Left ventricle myocardium inferior (tissue), 1 donor: Measurements from ENCODE around the gene ZBTB8OS. TPM values are rescaled to one million over a fixed set of nuclear protein-coding genes. Genes with fewer than 3 reads are reported as not detected.

ENCODE experiments used
- DNase-seq: peaks from one replicate; pipeline ENCODE4 v3.0.0-alpha.2; 2020
- H3K27ac ChIP-seq: fragments of 200-600 bp; replicated peaks from 2 replicates; pipeline ENCODE4 v1.8.0; 2021
- H3K27me3 ChIP-seq: fragments of 200-600 bp; 2 replicates; pipeline ENCODE4 v1.8.0; 2021; ENCODE audit warnings: low read depth
- H3K36me3 ChIP-seq: fragments of 200-600 bp; 2 replicates; pipeline ENCODE4 v1.8.0; 2021
- H3K4me1 ChIP-seq: fragments of 200-600 bp; 2 replicates; pipeline ENCODE4 v1.8.0; 2021
- H3K4me3 ChIP-seq: fragments of 200-600 bp; 2 replicates; pipeline ENCODE4 v1.8.0; 2021; ENCODE audit warnings: mild to moderate bottlenecking, moderate library complexity
- H3K9me3 ChIP-seq: fragments of 200-600 bp; replicated peaks from 2 replicates; pipeline ENCODE4 v1.8.0; 2021
- CTCF ChIP-seq: fragments of 200-600 bp; IDR thresholded peaks from 2 replicates; pipeline ENCODE4 v1.8.0; 2021; ENCODE audit warnings: antibody characterized with exemption, mild to moderate bottlenecking, borderline replicate concordance
- intact Hi-C: fragments of 100-400 bp; cut with micrococcal nuclease; formaldehyde crosslinking; loops from one replicate; pipeline ENCODE4 v1.11.0; 2022
- total RNA-seq: library from RNA; stranded (reverse); fragmentation: NEBNext Ultra II Directional; extraction: Animal tissue kit (Norgen Biotek cat#: 25700); gene quantifications from one replicate; pipeline ENCODE4 v1.2.1, GENCODE V29; 2021
- donor health status: DM: no; HTN: yes; CAD: no; lungs with severe emphysema.

ZBTB8OS gene
- total RNA-seq, 1 donor from 2014 or later: 32.4 TPM

DNA sequence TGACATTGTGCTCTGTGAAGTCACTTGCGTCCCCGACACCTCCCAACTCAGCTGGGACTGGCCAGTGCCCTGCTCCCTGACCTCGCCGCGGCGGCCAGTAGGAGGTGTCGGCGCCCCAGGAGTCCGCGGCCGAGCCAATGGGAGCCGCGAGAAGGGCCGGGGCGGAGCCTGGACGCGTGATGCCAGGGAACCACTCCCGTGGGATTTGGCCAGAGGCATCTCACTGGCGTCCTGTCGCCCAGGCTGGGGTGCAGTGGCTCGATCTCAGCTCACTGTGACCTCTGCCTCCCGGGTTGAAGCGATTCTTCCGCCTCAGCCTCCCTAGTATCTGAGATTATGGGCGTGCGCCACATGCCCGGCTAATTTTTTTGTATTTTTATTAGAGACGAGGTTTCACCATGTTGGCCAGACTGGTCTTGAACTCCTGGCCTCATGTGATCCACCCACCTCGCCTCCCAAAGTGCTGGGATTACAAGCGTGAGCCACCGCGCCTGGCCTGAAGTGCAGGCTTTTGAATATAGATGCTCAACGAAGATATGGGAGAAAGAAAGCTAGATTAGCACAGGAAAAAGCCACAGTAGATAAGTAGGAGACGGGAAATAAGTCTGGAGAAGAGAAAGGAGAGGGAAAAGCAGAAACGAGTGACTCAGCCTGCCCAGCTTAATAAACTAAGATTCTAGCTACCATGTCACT is 38.0 kb downstream of the ZBTB8OS start:
- H3K4me3 ChIP-seq: peak overlapping the region; percentile 75
- peak; percentile 56 for TF ChIP-seq CTCF
- H3K4me1 ChIP-seq: peaks cover 18% of the 10 kb centered on the region
- intact Hi-C loops: no loop called here
- H3K27ac ChIP-seq: peak overlapping the region; percentile 82
- peak; percentile 88 for DNase-seq
- no peaks in the 10 kb centered on the region for H3K36me3 ChIP-seq
- H3K27me3 ChIP-seq: no peaks in the 10 kb centered on the region
- H3K9me3 ChIP-seq: no peaks in the 10 kb centered on the region

- DNase-seq: no peak
- Histone ChIP-seq H3K27ac (peak overlapping the region; percentile 82), H3K4me1 (peaks cover 18% of the 10 kb centered on the region), H3K9me3 (no peaks in the 10 kb centered on the region), H3K27me3 (no peaks in the 10 kb centered on the region), H3K36me3 (no peaks in the 10 kb centered on the region), H3K4me3 (peak overlapping the region; percentile 75)
- intact Hi-C loops: no loop called here
- TF ChIP-seq CTCF: no peak
These were observed 38.5 kb downstream of the ZBTB8OS start for GRCh38 chr1:32611859-32612188.

GRCh38 chr1:32609180-32609579 is 41.2 kb downstream of the ZBTB8OS start:
- no peaks in the 10 kb centered on the region for H3K9me3 ChIP-seq
- peaks cover 18% of the 10 kb centered on the region for H3K4me1 ChIP-seq
- no peak overlapping the region for H3K27ac ChIP-seq
- H3K36me3 ChIP-seq: no peaks in the 10 kb centered on the region
- TF ChIP-seq CTCF: no peak
- intact Hi-C loops: no loop called here
- H3K27me3 ChIP-seq: no peaks in the 10 kb centered on the region
- H3K4me3 ChIP-seq: no peak overlapping the region
- no peak for DNase-seq

DNA sequence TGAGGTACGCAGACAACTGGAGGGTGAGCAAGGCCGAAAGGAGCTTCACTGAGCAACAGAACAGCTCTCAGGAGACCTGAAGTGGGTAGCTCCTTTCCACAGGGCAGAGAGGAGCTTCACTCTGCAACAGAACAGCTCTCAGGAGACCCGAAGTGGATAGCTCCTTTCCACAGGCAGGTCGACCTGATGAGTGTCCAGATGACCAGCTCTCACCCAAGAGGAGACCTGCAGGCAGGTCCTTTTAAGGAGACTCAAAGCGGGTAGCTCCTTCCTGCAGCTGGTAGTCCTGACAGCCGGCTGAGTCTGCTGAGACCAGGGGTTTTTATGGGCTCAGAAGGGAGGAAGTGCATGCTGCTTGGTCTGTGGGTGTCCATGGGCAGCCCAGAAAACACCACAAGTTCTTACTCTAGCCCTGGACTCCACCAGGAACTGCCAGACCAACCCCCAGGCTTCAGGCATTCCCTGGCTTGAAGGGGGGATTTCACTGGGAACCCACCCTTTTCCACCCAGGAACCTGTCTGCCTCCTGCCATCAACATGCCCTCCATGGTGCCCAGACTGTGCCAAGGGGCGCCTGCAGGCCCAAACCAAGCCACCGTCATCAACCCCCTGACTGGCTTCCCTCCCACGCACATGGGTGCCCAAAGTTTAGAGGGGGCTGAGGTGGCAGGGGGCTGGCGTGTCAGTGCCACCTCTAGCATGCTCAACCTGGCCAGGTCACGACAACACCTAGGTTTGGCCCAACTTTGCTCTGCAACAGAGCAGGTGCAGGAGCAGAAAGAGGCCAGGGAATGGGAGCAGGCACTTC is 43.6 kb downstream of the ZBTB8OS start:
- no peak for TF ChIP-seq CTCF
- Histone ChIP-seq H3K27me3 (no peaks in the 10 kb centered on the region), H3K27ac (no peak overlapping the region), H3K4me3 (no peak overlapping the region), H3K4me1 (peaks cover 7% of the 10 kb centered on the region), H3K9me3 (no peaks in the 10 kb centered on the region), H3K36me3 (no peaks in the 10 kb centered on the region)
- DNase-seq: no peak
- intact Hi-C loops: no loop called here

- TF ChIP-seq CTCF: no peak
- no peaks in the 10 kb centered on the region for H3K4me1 ChIP-seq
- H3K27ac ChIP-seq: no peak overlapping the region
- intact Hi-C loops: no loop called here
- no peak overlapping the region for H3K4me3 ChIP-seq
- H3K9me3 ChIP-seq: no peaks in the 10 kb centered on the region
- no peaks in the 10 kb centered on the region for H3K27me3 ChIP-seq
- H3K36me3 ChIP-seq: no peaks in the 10 kb centered on the region
- no peak for DNase-seq
These were observed 44.5 kb downstream of the ZBTB8OS start for GRCh38 chr1:32605711-32606424.
